Globus pallidus (tissue), 1 donor: Measurements from ENCODE around the gene ATP7B.

Experiments
- DNase-seq: peaks from one replicate; pipeline ENCODE4 v3.0.0-alpha.2; 2015; ENCODE audit warnings: low spot score

The ATP7B gene

DNA sequence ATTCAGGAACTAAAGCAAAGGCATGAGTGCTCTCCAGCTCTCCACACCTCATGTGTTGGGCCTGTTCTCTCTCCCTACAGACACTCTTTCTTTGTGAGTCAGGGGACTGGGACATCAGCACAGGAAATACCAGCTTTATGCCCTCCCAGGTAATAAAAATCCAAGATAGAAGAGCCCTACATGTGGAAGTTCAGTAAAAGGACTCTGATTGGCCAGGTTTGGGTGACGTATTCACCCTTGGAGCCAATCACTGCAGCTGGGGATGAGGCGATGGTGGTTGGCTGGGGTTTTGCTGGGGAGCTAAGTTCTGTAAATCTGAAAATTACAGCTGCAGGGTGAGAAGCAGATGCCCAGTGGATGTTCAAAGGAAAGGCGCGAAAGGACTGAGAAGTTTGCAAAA is 117.0 kb downstream of the ATP7B start:
- DNase-seq = no peak

DNA sequence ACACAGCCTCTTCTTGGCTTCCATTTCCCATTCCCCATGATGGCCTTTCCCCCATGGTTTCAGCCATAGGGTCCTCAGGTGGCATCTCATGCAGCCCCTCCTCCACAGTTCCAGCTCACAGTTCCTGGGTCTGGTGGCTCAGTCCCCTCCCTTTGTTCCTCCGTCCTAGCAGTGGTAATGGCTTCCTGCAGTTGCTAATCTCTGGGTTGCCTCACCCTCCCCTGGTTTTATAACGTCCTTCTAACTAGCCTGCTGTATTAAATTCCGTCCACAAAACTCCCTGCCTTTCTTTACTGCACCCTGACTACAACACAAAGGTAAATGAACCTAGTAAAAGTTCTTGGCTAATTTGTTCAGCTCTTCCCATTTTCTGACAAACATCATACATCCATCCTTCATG is 118.6 kb downstream of the ATP7B start:
- DNase-seq = no peak

- DNase-seq = no peak
Measured at GRCh38 chr13:51887468-51887867, 123.8 kb downstream of the ATP7B start.

DNA sequence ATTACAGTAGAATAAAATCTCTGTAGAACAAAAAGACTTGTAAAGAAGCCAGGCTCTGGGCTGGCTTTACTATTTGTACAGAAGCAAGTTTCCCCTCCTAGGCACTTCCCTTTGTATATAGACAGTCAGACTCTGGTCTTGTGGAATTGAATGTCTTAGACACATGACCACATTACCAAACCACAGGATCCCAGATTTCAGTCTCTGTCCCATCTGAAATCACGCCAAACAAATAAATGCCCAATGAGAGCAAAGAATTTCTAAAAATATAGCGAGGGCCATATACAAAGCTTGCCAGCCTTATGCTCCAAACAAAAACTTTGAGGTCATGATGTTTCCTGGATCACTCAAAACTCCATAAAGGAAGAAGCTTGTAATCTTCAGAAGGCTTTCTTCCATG is 125.6 kb downstream of the ATP7B start:
- DNase-seq = no peak

DNA sequence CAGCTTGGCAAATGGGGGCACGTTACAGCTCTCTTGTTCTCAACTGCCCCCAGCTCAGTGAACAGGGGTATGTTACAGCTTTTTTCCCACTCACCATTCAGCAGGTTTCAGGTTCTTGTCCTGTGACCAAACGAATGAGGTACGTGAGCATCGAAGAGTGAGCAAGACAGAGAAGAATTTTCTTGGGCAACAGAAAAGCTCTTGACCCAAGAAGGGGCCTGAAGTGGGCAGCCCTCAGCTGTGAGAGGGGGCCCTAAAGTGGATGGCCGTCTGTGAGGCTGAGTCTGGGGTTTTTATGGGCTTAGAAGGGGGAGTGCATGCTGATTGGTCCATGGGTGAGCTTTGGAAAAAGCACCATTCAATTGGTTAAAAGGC is 128.0 kb downstream of the ATP7B start:
- no peak for DNase-seq
